GM19240 (cell line): ENCODE results near the gene ZMIZ2.
"Not testable (repeated sequence)": the region's sequence is repeated elsewhere in the genome, so short reads cannot be mapped to it uniquely, and the experiment has no call there.

Experiments
- DNase-seq: peaks from one replicate; pipeline ENCODE4 v3.0.0; 2011; ENCODE audit warnings: low spot score; ENCODE audit not compliant: insufficient read length

ZMIZ2 gene

DNA sequence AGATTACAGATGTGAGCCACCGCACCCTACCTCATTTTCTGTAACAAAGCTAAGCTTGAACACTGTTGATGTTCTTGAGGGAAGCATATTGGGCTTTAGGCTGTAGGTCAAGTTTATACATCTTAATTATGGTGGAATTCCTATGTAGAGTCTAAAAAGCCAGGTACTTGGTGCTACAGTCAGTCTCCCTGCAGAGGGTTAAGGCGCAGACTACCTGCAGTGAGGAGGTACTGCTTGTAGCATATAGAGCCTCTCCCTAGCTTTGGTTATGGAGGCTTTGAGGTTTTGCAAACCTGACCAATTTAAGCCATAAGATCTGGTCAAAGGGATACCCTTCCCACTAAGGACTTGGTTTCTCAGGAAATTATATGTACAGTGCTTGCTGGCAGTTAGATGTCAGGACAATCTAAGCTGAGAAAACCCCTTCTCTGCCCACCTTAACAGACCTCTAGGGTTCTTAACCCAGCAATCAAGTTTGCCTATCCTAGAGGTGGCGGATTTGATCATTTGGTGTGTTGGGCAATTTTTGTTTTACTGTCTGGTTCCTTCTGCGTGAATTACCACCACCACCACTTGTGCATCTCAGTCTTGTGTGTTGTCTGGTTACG is 53.9 kb downstream of the ZMIZ2 start:
- DNase-seq: no peak

DNA sequence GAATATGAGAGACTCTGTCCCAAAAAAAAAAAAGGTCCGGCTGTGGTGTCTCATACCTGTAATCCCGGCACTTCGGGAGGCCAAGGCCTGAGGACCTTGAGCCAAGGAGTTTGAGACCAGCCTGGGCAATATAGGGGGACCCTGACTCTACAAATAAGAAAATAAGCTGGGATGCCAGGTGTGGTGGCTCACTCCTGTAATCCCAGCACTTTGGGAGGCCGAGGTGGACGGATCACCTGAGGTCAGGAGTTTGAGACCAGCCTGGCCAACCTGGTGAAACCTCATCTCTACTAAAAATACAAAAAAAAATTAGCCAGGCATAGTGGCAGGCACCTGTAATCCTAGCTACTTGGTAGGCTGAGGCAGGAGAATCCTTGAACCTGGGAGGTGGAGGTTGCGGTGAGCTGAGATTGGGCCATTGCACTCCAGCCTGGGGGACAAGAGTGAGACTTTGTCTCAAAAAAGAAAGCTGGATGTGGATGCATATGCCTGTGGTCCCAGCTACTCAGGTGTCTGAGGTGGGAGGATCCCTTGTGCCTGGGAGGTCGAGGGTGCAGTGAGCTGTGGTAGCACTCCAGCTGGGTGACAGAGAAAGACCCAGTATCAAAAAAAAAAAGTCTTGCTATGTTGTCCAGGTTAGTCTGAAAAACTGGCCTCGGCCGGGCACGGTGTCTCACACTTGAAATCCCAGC is 55.3 kb downstream of the ZMIZ2 start:
- not testable (repeated sequence) for DNase-seq

DNA sequence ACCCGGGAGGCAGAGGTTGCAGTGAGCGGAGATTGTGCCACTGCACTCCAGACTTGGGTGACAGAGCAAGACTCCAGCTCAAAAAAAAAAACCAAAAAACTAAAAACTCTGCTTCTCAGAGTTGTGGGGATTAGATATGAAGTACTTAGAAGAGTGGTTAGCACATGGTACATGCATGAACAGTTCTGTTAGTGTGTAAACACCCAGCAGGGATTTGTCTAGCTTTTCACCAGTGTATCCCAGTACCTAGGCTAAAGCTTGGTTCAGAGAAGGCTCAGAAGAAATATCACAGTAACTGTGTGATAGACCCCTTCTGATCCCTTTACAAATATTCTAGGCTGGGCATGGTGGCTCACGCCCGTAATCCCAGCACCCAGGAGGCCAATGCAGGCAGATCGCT is 57.3 kb downstream of the ZMIZ2 start:
- DNase-seq: no peak

DNA sequence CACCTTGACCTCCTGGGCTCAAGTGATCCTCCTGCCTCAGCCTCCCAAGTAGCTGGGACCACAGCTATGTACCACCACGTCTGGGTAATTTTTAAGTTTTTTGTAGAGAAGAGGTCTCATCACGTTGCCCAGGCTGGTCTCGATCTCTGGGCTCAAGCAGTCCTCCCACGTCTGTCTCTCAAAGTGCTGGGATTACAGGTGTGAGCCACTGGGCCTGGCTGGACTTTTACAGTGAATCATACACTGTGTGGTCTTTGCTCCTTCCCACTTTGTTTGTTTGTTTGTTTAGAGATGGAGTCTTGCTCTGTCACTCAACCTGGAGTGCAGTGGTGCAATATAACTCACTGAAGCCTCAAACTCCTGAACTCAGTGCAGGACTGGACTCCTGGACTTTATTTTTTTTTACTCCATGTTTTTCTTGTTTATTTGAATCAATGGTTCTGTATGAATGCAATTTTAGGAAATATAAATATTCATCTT is 60.3 kb downstream of the ZMIZ2 start:
- no peak for DNase-seq

DNA sequence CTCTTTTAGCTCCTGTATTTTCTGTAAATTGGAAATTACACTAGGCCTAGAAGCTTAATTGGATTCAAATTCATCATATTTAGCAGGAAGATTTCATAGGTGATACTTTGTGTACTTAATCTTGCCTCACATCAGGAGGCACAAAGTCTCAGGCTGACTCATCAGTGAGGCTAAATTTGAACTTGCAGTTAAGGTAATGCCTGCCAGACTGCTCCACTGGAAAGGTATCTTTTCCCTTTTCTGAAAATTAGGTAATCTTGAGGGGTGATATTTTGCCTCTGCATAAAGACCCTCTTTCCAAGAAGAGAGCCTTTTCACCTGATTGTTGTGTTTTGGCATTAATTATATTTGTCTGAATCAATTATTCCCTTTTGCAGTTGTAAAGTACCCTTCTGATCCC is 62.4 kb downstream of the ZMIZ2 start:
- DNase-seq: no peak

DNA sequence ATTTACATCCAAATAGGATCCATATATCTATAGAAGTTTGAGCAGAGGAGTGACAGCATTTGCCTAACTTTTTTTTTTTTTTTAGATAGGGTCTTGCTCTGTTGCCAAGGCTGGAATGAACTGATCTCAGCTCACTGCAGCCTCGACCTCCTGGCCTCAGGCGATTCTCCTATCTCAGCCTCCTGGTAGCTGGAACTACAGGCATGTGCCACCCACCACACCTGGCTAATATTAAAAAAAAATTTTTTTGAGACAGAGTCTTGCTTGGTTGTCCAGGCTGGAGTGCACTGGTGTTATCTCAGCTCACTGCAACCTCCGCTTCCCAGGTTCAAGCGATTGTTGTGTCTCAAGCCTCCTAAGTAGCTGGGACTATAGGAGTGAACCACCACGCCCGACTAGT is 62.9 kb downstream of the ZMIZ2 start:
- no peak for DNase-seq

DNA sequence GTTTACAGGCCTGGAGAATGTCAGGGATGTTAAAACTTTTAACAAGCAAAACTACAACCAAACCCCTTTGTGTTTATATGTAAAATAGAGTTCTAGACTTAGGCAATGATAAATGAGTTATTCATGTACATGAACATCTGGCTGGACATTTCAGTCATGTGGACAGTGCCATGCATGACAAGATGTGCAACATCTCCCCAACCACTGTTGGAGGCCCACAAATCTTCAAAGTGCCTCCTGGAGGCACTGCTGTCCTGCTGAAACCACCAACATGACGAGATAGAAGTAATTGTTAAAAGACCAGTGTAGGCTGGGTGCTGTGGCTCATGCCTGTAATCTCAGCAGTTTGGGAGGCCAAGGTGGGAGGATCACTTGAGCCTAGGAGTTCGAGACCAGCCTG is 66.3 kb downstream of the ZMIZ2 start:
- no peak for DNase-seq

DNA sequence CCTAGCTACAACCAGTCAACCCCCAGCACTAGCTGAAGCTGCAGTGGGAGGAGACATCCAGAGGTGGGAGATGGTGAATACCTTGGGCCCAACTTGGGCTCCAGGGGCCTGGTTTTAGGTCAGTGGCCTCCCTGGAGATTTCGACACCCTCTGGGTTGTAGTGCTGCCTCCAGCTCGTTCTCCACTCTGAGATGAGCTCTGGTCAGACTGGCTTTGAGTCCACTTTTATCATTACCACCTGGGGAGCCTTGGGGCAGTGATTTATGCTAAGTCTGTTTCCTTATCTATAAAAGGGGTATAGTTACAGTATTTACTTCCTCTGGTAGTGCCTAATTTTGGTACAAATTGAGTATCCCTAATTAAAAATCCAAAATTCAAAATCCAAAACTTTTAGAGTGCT is 70.6 kb downstream of the ZMIZ2 start:
- no peak for DNase-seq
